Naive thymus-derived CD8-positive, alpha-beta T cell (primary cell): ENCODE measurements around the gene EXD3. TPM values are rescaled to one million over a fixed set of nuclear protein-coding genes. Genes with fewer than 3 reads are reported as not detected.
A peak's percentile ranks its signal among the peaks of the same experiment; 100 is the strongest.
"Not testable (repeated sequence)": the region's sequence is repeated elsewhere in the genome, so short reads cannot be mapped to it uniquely, and the experiment has no call there.

Experiments used
- ATAC-seq, 2 donors: fragments of 150-1000 bp; cut with Tn5 transposase in 1 of 2; sonication (Bioruptor Pico), chemical (Tn5 transposase) in 1 of 2; 1 replicate in 1 of 2; 2 replicates in 1 of 2; pipeline ENCODE4 v1.10.0; 2021; ENCODE audit warnings: mild to moderate bottlenecking in 2 of 2, moderate library complexity in 2 of 2
- POLR2A ChIA-PET: fragments of 350-600 bp; sonication (Branson Sonifier 250); formaldehyde crosslinking; loops from one replicate; lab custom pipeline; 2021; ENCODE audit warnings: antibody characterized with exemption; lab: Charles Lee
- DNase-seq, 10 donors: peaks; one replicate each; pipeline versions ENCODE4 v3.0.0 to v3.0.0-alpha.2; 2020 to 2022
- H3K27ac Mint-ChIP-seq, 10 donors: one replicate each; pipeline ENCODE4 v1.8.0; 2020 to 2022; ENCODE audit warnings: mild to moderate bottlenecking in 10 of 10, mixed read lengths in 10 of 10, moderate library complexity in 4 of 10, inconsistent platforms in 1 of 10
- H3K27me3 Mint-ChIP-seq, 5 donors: one replicate each; pipeline ENCODE4 v1.8.0; 2021 to 2022; ENCODE audit warnings: mixed read lengths in 5 of 5
- H3K36me3 Mint-ChIP-seq, 3 donors: one replicate each; pipeline ENCODE4 v1.8.0; 2020 to 2022; ENCODE audit warnings: mixed read lengths in 3 of 3, mild to moderate bottlenecking in 2 of 3, inconsistent platforms in 1 of 3
- H3K4me1 Mint-ChIP-seq, 4 donors: one replicate each; pipeline ENCODE4 v1.8.0; 2021 to 2022; ENCODE audit warnings: mixed read lengths in 4 of 4
- H3K4me3 Mint-ChIP-seq, 10 donors: one replicate each; pipeline ENCODE4 v1.8.0; 2020 to 2022; ENCODE audit warnings: mild to moderate bottlenecking in 10 of 10, mixed read lengths in 10 of 10, moderate library complexity in 6 of 10, inconsistent platforms in 1 of 10
- H3K9me3 Mint-ChIP-seq, 9 donors: one replicate each; pipeline ENCODE4 v1.8.0; 2020 to 2022; ENCODE audit warnings: mixed read lengths in 9 of 9, mild to moderate bottlenecking in 3 of 9, inconsistent platforms in 1 of 9, moderate library complexity in 1 of 9
- polyA plus RNA-seq, 3 donors: library from polyadenylated mRNA; unstranded; fragments of 300-500 nt; fragmentation: Illumina TruSeq; gene quantifications; one replicate each; pipeline ENCODE4 v1.2.3, GENCODE V29; 2021
- total RNA-seq, 8 experiments: library from RNA in 2 of 8; stranded (reverse) in 2 of 8; gene quantifications; one replicate each; pipeline ENCODE4 v1.2.3 and lab custom pipeline; 2021 to 2026

EXD3 gene
- total and polyA plus RNA-seq, 5 experiments from 2014 or later = 2.6 to 28.3 (median 4.3) TPM

GRCh38 chr9:137392232-137393007 lies 30.5 kb downstream of the EXD3 start:
- no peaks in the 10 kb centered on the region for H3K27me3 Mint-ChIP-seq
- DNase-seq (no peak), ATAC-seq (no peak)
- H3K4me1 Mint-ChIP-seq = peaks cover 0 to 10% (median 4%) of the 10 kb centered on the region in 4 donors
- H3K9me3 Mint-ChIP-seq = no peaks in the 10 kb centered on the region
- POLR2A ChIA-PET = no interaction called here
- peaks cover 0 to 4% (median 0%) of the 10 kb centered on the region in 3 donors for H3K36me3 Mint-ChIP-seq
- no peak overlapping the region for H3K4me3 Mint-ChIP-seq
- peak overlapping the region in 2 of 10 donors; percentile 40 to 56 for H3K27ac Mint-ChIP-seq

- ATAC-seq = no peak
- H3K4me1 Mint-ChIP-seq = peaks cover 5 to 15% (median 10%) of the 10 kb centered on the region in 4 donors
- H3K36me3 Mint-ChIP-seq = peaks cover 0 to 2% (median 0%) of the 10 kb centered on the region in 3 donors
- H3K9me3 Mint-ChIP-seq = no peaks in the 10 kb centered on the region
- POLR2A ChIA-PET = no interaction called here
- DNase-seq = no peak
- H3K4me3 Mint-ChIP-seq = no peak overlapping the region
- no peaks in the 10 kb centered on the region for H3K27me3 Mint-ChIP-seq
- H3K27ac Mint-ChIP-seq = no peak overlapping the region
Observed at GRCh38 chr9:137391411-137391754, 31.6 kb downstream of the EXD3 start.

- no peak for ATAC-seq
- Mint-ChIP-seq H3K27me3 (no peaks in the 10 kb centered on the region), H3K4me3 (no peak overlapping the region), H3K36me3 (peaks cover 0 to 2% (median 0%) of the 10 kb centered on the region in 3 donors), H3K9me3 (no peaks in the 10 kb centered on the region), H3K4me1 (peaks cover 5 to 17% (median 12%) of the 10 kb centered on the region in 4 donors), H3K27ac (peak overlapping the region in 4 of 10 donors; percentile 28 to 82 (median 54))
- no peak for DNase-seq
- POLR2A ChIA-PET = no interaction called here
Observed at GRCh38 chr9:137390553-137391410, 32.2 kb downstream of the EXD3 start.

DNA sequence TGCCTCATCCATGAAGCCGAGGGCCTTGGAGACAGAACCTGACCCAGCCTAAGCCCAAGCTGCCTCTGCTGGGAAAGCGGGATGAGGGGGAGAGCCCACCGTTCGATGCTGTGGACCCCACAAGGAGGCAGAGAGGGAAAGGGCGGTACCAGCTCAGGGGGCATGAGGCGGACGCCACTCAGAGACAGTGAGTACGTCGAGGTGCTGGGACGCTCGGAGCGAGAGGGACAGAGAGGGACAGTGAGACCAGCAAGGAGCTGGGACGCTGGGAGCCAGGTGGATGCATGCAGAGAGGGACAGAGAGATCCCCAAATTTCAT lies 33.6 kb downstream of the EXD3 start:
- Mint-ChIP-seq H3K27ac (peak overlapping the region in 6 of 10 donors; percentile 53 to 89 (median 57)), H3K4me1 (peaks cover 5 to 17% (median 13%) of the 10 kb centered on the region in 4 donors), H3K4me3 (peak overlapping the region in 1 of 10 donors; percentile 12), H3K9me3 (no peaks in the 10 kb centered on the region), H3K36me3 (peaks cover 0 to 2% (median 0%) of the 10 kb centered on the region in 3 donors), H3K27me3 (no peaks in the 10 kb centered on the region)
- DNase-seq (peak in 1 of 10 donors; percentile 57), ATAC-seq (no peak)
- POLR2A ChIA-PET = no interaction called here

DNA sequence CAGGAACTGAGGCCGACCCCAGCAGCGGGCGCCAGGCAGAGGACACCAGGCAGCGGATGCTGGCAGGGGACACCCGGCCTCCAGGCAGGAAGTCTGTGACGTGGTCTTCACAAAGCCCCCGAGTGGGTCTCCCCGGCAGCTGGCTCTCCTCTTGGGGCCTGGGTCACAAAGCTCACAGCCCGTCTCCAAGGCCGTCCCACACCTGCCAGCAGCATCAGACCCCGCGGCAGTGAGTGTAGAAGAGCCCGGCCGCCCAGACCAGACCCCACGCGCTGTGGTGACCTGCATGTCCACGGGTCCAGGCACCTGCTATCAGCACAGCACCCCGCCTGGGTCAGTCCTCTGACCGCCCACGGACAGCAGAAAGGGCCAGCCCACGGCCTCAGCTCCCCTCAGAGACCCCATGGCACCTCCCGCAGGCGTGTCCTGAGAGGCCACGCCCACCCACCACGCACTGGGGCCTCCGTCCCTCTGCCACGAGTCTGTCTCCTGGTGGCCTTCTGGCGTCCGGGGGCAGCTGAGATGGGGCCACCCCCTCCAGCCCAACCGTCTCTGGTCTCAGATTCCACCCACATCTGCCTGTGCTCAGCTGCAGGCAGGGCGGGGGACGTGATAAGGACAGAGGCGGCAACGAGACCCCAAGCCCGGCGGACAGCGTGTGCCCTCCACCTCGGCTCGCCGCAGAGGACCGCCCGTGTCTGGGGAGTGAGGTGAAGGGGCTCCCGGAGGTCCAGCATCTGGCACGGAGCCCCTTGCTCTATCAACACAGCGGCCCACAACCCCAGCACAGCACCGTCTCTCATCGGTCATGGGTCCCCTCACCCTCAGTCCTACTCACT lies 34.2 kb downstream of the EXD3 start:
- POLR2A ChIA-PET = interaction anchor here (0.7 to 2.1 kb wide), 3 partner anchors 34 to 148 kb away, joined by 3 to 12 read pairs (median 7); partner anchors contain the start of genes EXD3, NOXA1 and TUBB4B
- Mint-ChIP-seq H3K4me1 (peaks cover 5 to 17% (median 13%) of the 10 kb centered on the region in 4 donors), H3K36me3 (peaks cover 0 to 2% (median 0%) of the 10 kb centered on the region in 3 donors), H3K27ac (peak overlapping the region in 5 of 10 donors; percentile 58 to 97 (median 90)), H3K4me3 (peak overlapping the region in 2 of 10 donors; percentile 26 to 76), H3K9me3 (no peaks in the 10 kb centered on the region), H3K27me3 (no peaks in the 10 kb centered on the region)
- no peak for ATAC-seq
- no peak for DNase-seq

GRCh38 chr9:137387891-137388560 lies 34.9 kb downstream of the EXD3 start:
- ATAC-seq (peak in 1 of 2 donors; percentile 27), DNase-seq (no peak)
- Mint-ChIP-seq H3K9me3 (no peaks in the 10 kb centered on the region), H3K4me1 (peaks cover 5 to 17% (median 13%) of the 10 kb centered on the region in 4 donors), H3K4me3 (peak overlapping the region in 4 of 10 donors; percentile 43 to 76 (median 56)), H3K36me3 (peaks cover 0 to 2% (median 0%) of the 10 kb centered on the region in 3 donors), H3K27ac (peak overlapping the region in 6 of 10 donors; percentile 86 to 97 (median 94)), H3K27me3 (no peaks in the 10 kb centered on the region)
- POLR2A ChIA-PET = interaction anchor here (0.5 to 2.1 kb wide), 7 partner anchors 20 to 148 kb away, joined by 3 to 12 read pairs (median 4); partner anchors contain the start of genes EXD3, NOXA1, NRARP and TUBB4B

DNA sequence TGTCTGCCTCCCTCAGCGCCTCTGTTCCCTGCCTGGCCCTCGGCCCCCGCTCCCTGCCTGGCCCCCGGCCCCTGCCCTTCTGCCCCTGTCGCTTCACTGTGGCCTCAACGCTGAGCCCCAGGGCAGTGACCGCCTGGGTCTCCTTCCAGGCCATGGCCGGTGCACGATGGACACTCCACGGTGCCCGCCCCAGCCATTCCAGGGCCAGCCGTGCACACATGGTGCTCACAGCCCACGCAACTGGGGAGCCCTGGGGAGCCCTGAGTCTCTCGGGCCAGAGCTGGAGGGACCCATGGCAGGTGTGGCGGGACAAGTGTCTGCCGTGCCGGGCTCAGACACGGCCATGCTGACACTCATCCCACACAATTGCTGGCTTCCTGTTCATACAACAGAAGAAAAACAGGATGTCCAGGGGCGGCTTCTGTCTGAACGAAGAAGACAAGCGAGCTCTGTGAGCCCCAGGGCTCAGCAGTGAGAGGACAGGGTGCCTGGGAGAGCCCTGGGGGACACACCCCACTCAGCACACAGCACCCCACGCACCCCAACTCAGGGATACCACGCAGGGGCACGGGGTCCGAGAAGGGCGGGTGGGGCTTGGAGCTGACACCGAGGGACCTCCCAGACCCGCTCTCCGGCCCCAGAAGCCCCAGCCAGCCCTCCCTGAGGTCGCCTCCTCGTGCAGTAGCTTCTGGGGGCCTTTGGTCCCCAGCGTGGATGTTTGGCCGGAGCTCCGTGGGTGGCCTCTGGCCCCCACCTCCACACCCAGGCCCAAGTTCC lies 35.7 kb downstream of the EXD3 start:
- Mint-ChIP-seq H3K36me3 (peaks cover 0 to 2% (median 0%) of the 10 kb centered on the region in 3 donors), H3K9me3 (no peaks in the 10 kb centered on the region), H3K4me3 (peak overlapping the region in 7 of 10 donors; percentile 48 to 76 (median 60)), H3K27ac (peak overlapping the region in 6 of 10 donors; percentile 86 to 97 (median 94)), H3K4me1 (peaks cover 5 to 17% (median 13%) of the 10 kb centered on the region in 4 donors), H3K27me3 (no peaks in the 10 kb centered on the region)
- POLR2A ChIA-PET = interaction anchor here (1.4 to 2.1 kb wide), 4 partner anchors 19 to 147 kb away, joined by 3 to 12 read pairs (median 6); partner anchors contain the start of genes EXD3, NOXA1, NRARP and TUBB4B
- DNase-seq = peak in 5 of 10 donors; percentile 12 to 59 (median 46)
- peak; percentile 88 to 89 for ATAC-seq

DNA sequence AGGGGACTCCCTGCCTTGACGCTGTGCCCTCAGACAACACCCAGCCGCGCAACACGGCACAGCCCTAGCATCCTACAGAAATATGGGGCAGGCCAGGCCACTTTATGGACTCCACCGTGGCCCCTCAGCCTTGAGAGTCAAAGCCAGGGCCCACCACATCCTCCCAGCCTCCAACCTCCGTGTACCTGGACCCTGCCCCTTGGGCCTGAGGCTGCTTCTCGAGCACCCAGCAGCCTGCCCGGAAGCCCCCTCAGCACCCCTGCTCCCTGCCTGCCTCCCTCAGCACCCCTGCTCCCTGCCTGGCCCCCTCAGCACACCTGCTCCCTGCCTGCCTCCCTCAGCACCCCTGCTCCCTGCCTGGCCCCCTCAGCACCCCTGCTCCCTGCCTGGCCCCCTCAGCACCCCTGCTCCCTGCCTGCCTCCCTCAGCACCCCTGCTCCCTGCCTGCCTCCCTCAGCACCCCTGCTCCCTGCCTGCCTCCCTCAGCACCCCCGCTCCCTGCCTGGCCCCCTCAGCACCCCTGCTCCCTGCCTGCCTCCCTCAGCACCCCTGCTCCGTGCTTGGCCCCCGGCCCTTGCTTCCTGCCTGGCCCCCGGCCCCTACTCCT lies 36.4 kb downstream of the EXD3 start:
- POLR2A ChIA-PET = interaction anchor here (1.4 to 2.1 kb wide), 3 partner anchors 19 to 146 kb away, joined by 3 to 7 read pairs (median 6); partner anchors contain the start of genes NRARP and TUBB4B
- H3K4me1 Mint-ChIP-seq = peaks cover 5 to 17% (median 13%) of the 10 kb centered on the region in 4 donors
- ATAC-seq (peak in 1 of 2 donors; percentile 31), DNase-seq (peak in 2 of 10 donors; percentile 37 to 59)
- H3K27me3 Mint-ChIP-seq, H3K9me3 Mint-ChIP-seq, H3K36me3 Mint-ChIP-seq: not testable (repeated sequence)
- peak overlapping the region in 2 of 10 donors; percentile 74 to 76 for H3K4me3 Mint-ChIP-seq
- H3K27ac Mint-ChIP-seq = peak overlapping the region in 6 of 10 donors; percentile 86 to 97 (median 94)

DNA sequence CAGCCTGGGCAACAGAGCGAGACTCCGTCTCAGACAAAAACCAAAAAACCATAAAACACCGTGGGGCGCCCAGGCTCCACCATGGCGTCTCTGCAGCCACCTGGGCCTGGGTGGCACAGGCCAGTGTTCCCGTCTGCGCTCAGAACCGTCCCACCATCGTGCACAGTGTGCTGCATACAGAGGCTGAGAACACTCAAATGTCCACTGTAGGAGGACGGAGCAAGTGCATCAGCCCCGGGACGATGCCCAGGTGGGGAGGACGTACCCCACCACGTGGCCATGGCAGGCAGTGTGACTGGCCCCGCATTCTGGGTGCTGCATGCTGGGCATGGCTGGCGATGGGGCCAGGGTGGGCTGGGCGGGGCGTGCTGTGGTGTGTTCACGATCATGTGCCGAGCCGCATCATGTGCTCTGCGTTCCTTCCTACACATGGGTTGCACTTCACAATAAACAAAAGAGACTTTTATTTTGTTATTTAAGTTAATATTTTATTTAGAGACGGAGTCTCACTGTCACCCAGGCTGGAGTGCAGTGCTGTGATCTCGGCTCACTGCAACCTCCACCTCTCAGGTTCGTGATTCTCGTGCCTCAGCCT lies 37.8 kb downstream of the EXD3 start:
- H3K27me3 Mint-ChIP-seq = no peaks in the 10 kb centered on the region
- DNase-seq (peak in 1 of 10 donors; percentile 16), ATAC-seq (no peak)
- H3K36me3 Mint-ChIP-seq = peaks cover 0 to 2% (median 0%) of the 10 kb centered on the region in 3 donors
- H3K9me3 Mint-ChIP-seq = no peaks in the 10 kb centered on the region
- H3K4me3 Mint-ChIP-seq = no peak overlapping the region
- POLR2A ChIA-PET = no interaction called here
- peak overlapping the region in 4 of 10 donors; percentile 53 to 83 (median 76) for H3K27ac Mint-ChIP-seq
- peaks cover 5 to 17% (median 12%) of the 10 kb centered on the region in 4 donors for H3K4me1 Mint-ChIP-seq
